Prostate gland (tissue), 2 donors: ENCODE data around the gene AGAP5. TPM values are rescaled to one million over a fixed set of nuclear protein-coding genes. Genes with fewer than 3 reads are reported as not detected.
A peak's percentile ranks its signal among the peaks of the same experiment; 100 is the strongest.
"Not testable (repeated sequence)": the region's sequence is repeated elsewhere in the genome, so short reads cannot be mapped to it uniquely, and the experiment has no call there.

Experiments used
- DNase-seq: peaks from one replicate; pipeline ENCODE4 v3.0.0-alpha.2; 2019; ENCODE audit warnings: low spot score
- H3K27ac ChIP-seq, 2 donors: fragments of 200-600 bp; sonication (generic); 2 replicates each; pipeline ENCODE4 v1.5.1; 2017 to 2019
- H3K27me3 ChIP-seq: fragments of 200-600 bp; sonication (generic); replicated peaks from 2 replicates; pipeline ENCODE4 v1.5.1; 2019; ENCODE audit not compliant: insufficient read depth
- H3K36me3 ChIP-seq, 2 donors: fragments of 200-600 bp; sonication (generic); 1 replicate in 1 of 2; 2 replicates in 1 of 2; pipeline versions ENCODE4 v1.5.1 to v1.8.1; 2017 to 2019
- H3K4me1 ChIP-seq: fragments of 200-600 bp; sonication (generic); replicated peaks from 2 replicates; pipeline ENCODE4 v1.5.1; 2019
- H3K4me3 ChIP-seq, 2 donors: fragments of 200-600 bp; sonication (generic); 2 replicates each; pipeline ENCODE4 v1.5.1; 2017 to 2019
- H3K9me3 ChIP-seq: fragments of 200-600 bp; sonication (generic); 2 replicates; pipeline ENCODE4 v1.5.1; 2017
- CTCF ChIP-seq, 4 experiments: fragments of 200-600 bp in 2 of 4; fragments of 450-650 bp in 2 of 4; sonication (generic) in 2 of 4; IDR thresholded peaks; 1 replicate in 3 of 4; 2 replicates in 1 of 4; pipeline ENCODE4 v1.5.1; 2016 to 2019; ENCODE audit warnings: antibody characterized with exemption in 4 of 4, mild to moderate bottlenecking in 2 of 4, moderate library complexity in 2 of 4
- POLR2A ChIP-seq: fragments of 450-650 bp; IDR thresholded peaks from one replicate; pipeline ENCODE4 v1.6.1; 2016; ENCODE audit warnings: antibody characterized with exemption, mild to moderate bottlenecking
- POLR2AphosphoS5 ChIP-seq: sonication (generic); formaldehyde crosslinking; IDR thresholded peaks from one replicate; pipeline ENCODE4 v1.6.1; 2017; ENCODE audit warnings: antibody characterized with exemption
- WGBS: methylation state at CpG from one replicate; pipeline ENCODE4 v1.1.5; 2018; 5-methylcytosine and 5-hydroxymethylcytosine counted together
- intact Hi-C: fragments of 100-400 bp; cut with DNase I; formaldehyde crosslinking; loops from one replicate; pipeline ENCODE4 v1.14.2; 2022
- total RNA-seq, 2 donors: library from RNA; depleted of rRNA; stranded (reverse); fragments of >200 nt; gene quantifications; one replicate each; pipeline ENCODE4 v1.1.0, GENCODE V29; 2016

The AGAP5 gene
- total RNA-seq, 2 donors from 2014 or later = 8.3 to 9.7 TPM

GRCh38 chr10:73717556-73717955, 19.6 kb upstream of the AGAP5 start:
- no peaks in the 10 kb centered on the region for H3K36me3 ChIP-seq
- TF ChIP-seq POLR2A (no peak), POLR2AphosphoS5 (no peak), CTCF (IDR thresholded peaks at IDR 0.05) (no peak)
- no peak overlapping the region for H3K27ac ChIP-seq
- H3K27me3 ChIP-seq = no peaks in the 10 kb centered on the region
- H3K4me1 ChIP-seq = no peaks in the 10 kb centered on the region
- H3K9me3 ChIP-seq = no peaks in the 10 kb centered on the region
- no peak overlapping the region for H3K4me3 ChIP-seq
- DNase-seq = no peak
- intact Hi-C loops = no loop called here
- WGBS = 70% methylated on average over 5 of the region's 5 CpGs

GRCh38 chr10:73716251-73716650, 18.3 kb upstream of the AGAP5 start:
- TF ChIP-seq POLR2AphosphoS5 (no peak), CTCF (IDR thresholded peaks at IDR 0.05) (no peak), POLR2A (no peak)

GRCh38 chr10:73715179-73716156, 17.6 kb upstream of the AGAP5 start:
- H3K36me3 ChIP-seq, intact Hi-C loops, H3K27me3 ChIP-seq, H3K4me3 ChIP-seq, H3K9me3 ChIP-seq, H3K4me1 ChIP-seq, DNase-seq: not testable (repeated sequence)
- peak; percentile 27 for TF ChIP-seq POLR2AphosphoS5
- H3K27ac ChIP-seq = peak overlapping the region; percentile 56 to 78
- 76% methylated on average over 17 of the region's 17 CpGs for WGBS

More at GRCh38 chr10:73716251-73716650, 18.3 kb upstream of the AGAP5 start:
- Histone ChIP-seq H3K4me3 (no peak overlapping the region), H3K36me3 (no peaks in the 10 kb centered on the region), H3K9me3 (no peaks in the 10 kb centered on the region), H3K4me1 (no peaks in the 10 kb centered on the region), H3K27ac (peak overlapping the region in 1 of 2 donors; percentile 78), H3K27me3 (no peaks in the 10 kb centered on the region)
- no peak for DNase-seq
- WGBS = 52% methylated on average over 1 of the region's 1 CpG
- intact Hi-C loops = no loop called here

- intact Hi-C loops, H3K9me3 ChIP-seq, H3K27ac ChIP-seq, H3K4me1 ChIP-seq, H3K36me3 ChIP-seq, H3K27me3 ChIP-seq, H3K4me3 ChIP-seq, DNase-seq: not testable (repeated sequence)
- WGBS = 35% methylated on average over 3 of the region's 3 CpGs
Observed at GRCh38 chr10:73714483-73714882, 16.6 kb upstream of the AGAP5 start.

GRCh38 chr10:73713912-73714311, 16.0 kb upstream of the AGAP5 start:
- H3K36me3 ChIP-seq, H3K9me3 ChIP-seq, H3K4me1 ChIP-seq, intact Hi-C loops, DNase-seq, H3K27me3 ChIP-seq, H3K4me3 ChIP-seq: not testable (repeated sequence)
- H3K27ac ChIP-seq = peak overlapping the region in 1 of 2 donors; percentile 17
- 78% methylated on average over 3 of the region's 3 CpGs for WGBS

- DNase-seq, H3K4me3 ChIP-seq, H3K27me3 ChIP-seq, H3K4me1 ChIP-seq, H3K27ac ChIP-seq, H3K36me3 ChIP-seq, H3K9me3 ChIP-seq, intact Hi-C loops: not testable (repeated sequence)
- WGBS = 89% methylated on average over 5 of the region's 5 CpGs
Observed at GRCh38 chr10:73711683-73712082, 13.8 kb upstream of the AGAP5 start.

- intact Hi-C loops, H3K9me3 ChIP-seq, H3K4me1 ChIP-seq, H3K27ac ChIP-seq, H3K27me3 ChIP-seq, H3K4me3 ChIP-seq, DNase-seq, H3K36me3 ChIP-seq: not testable (repeated sequence)
- WGBS = 71% methylated on average over 1 of the region's 1 CpG
Observed at GRCh38 chr10:73708122-73708521, 10.2 kb upstream of the AGAP5 start.

- H3K27me3 ChIP-seq, DNase-seq, H3K9me3 ChIP-seq, H3K4me1 ChIP-seq, intact Hi-C loops, H3K4me3 ChIP-seq, H3K27ac ChIP-seq, H3K36me3 ChIP-seq: not testable (repeated sequence)
Observed at GRCh38 chr10:73707628-73708027, 9.7 kb upstream of the AGAP5 start.

- DNase-seq, intact Hi-C loops, H3K4me1 ChIP-seq, H3K4me3 ChIP-seq, H3K9me3 ChIP-seq, H3K27me3 ChIP-seq, H3K36me3 ChIP-seq, H3K27ac ChIP-seq: not testable (repeated sequence)
- 77% methylated on average over 2 of the region's 2 CpGs for WGBS
Observed at GRCh38 chr10:73706488-73706887, 8.6 kb upstream of the AGAP5 start.

- H3K4me1 ChIP-seq, H3K4me3 ChIP-seq, H3K36me3 ChIP-seq, H3K27me3 ChIP-seq, H3K27ac ChIP-seq, DNase-seq, intact Hi-C loops, H3K9me3 ChIP-seq: not testable (repeated sequence)
- WGBS = 76% methylated on average over 1 of the region's 1 CpG
Observed at GRCh38 chr10:73705506-73706072, 7.7 kb upstream of the AGAP5 start.
